DND-41 (cell line): ENCODE data around the gene DENND1A.

Experiments
- ATAC-seq: fragments of 200-7000 bp; cut with Tn5 transposase; 3 replicates; pipeline ENCODE4 v1.9.1; 2021; ENCODE audit warnings: low read depth; ENCODE audit not compliant: insufficient read depth
- DNase-seq: peaks from one replicate; pipeline ENCODE4 v3.0.0-alpha.2; 2020
- H2AFZ ChIP-seq: 2 replicates; pipeline ENCODE4 v1.6.0; 2012; ENCODE audit warnings: low read depth, low read length
- H3K27ac ChIP-seq: 2 replicates; pipeline ENCODE4 v1.5.1; 2012; ENCODE audit warnings: low read length, inconsistent platforms
- H3K27me3 ChIP-seq: fragments of 200-600 bp; sonication (generic); 2 replicates; pipeline ENCODE4 v1.6.0; 2012; ENCODE audit warnings: low read length, mild to moderate bottlenecking, inconsistent platforms; ENCODE audit not compliant: insufficient read depth, poor library complexity
- H3K36me3 ChIP-seq: 2 replicates; pipeline ENCODE4 v1.5.1; 2012; ENCODE audit warnings: low read length, inconsistent platforms; ENCODE audit not compliant: insufficient read depth
- H3K4me1 ChIP-seq: 2 replicates; pipeline ENCODE4 v1.5.1; 2012; ENCODE audit warnings: mild to moderate bottlenecking, low read length; ENCODE audit not compliant: insufficient read depth
- H3K4me2 ChIP-seq: 2 replicates; pipeline ENCODE4 v1.6.0; 2012; ENCODE audit warnings: mild to moderate bottlenecking, moderate library complexity, low read length, inconsistent platforms; ENCODE audit not compliant: insufficient read depth
- H3K4me3 ChIP-seq, 2 experiments: fragments of 200-600 bp in 1 of 2; shearing (Covaris generic) in 1 of 2; 2 replicates each; pipeline ENCODE4 v1.5.1; 2012 to 2016; ENCODE audit warnings: inconsistent platforms in 2 of 2, low read length in 2 of 2, mild to moderate bottlenecking in 2 of 2, low read depth in 1 of 2, moderate library complexity in 1 of 2
- H3K79me2 ChIP-seq: 2 replicates; pipeline ENCODE4 v1.6.0; 2012; ENCODE audit warnings: low read length, inconsistent platforms; ENCODE audit not compliant: insufficient read depth
- H3K9ac ChIP-seq: 2 replicates; pipeline ENCODE4 v1.6.0; 2012; ENCODE audit warnings: low read depth, mild to moderate bottlenecking, inconsistent platforms, low read length, moderate library complexity
- H3K9me3 ChIP-seq: 2 replicates; pipeline ENCODE4 v1.5.1; 2012; ENCODE audit warnings: low read length, moderate library complexity, mild to moderate bottlenecking, inconsistent platforms; ENCODE audit not compliant: insufficient read depth, severe bottlenecking
- H4K20me1 ChIP-seq: 2 replicates; pipeline ENCODE4 v1.6.0; 2012; ENCODE audit warnings: low read length; ENCODE audit not compliant: insufficient read depth
- CTCF ChIP-seq: IDR thresholded peaks from 2 replicates; pipeline ENCODE4 v1.5.1; 2012; ENCODE audit warnings: borderline replicate concordance, low read length, moderate library complexity, mild to moderate bottlenecking; ENCODE audit not compliant: poor library complexity, severe bottlenecking; ENCODE audit errors: extremely low read depth
- EZH2 ChIP-seq: IDR thresholded peaks from 3 replicates; pipeline ENCODE4 v1.6.1; 2012; ENCODE audit warnings: borderline replicate concordance, low read depth, mild to moderate bottlenecking, moderate library complexity, low read length, inconsistent platforms; ENCODE audit not compliant: severe bottlenecking

Gene DENND1A

GRCh38 chr9:123359546-123359945 is 570.4 kb downstream of the DENND1A start:
- H3K4me3 ChIP-seq: no peak overlapping the region
- H3K27me3 ChIP-seq: no peaks in the 10 kb centered on the region
- no peaks in the 10 kb centered on the region for H3K9me3 ChIP-seq
- H3K9ac ChIP-seq: no peak overlapping the region
- no peaks in the 10 kb centered on the region for H4K20me1 ChIP-seq
- DNase-seq (no peak), ATAC-seq (no peak)
- no peaks in the 10 kb centered on the region for H3K36me3 ChIP-seq
- H3K4me1 ChIP-seq: no peaks in the 10 kb centered on the region
- no peak overlapping the region for H3K4me2 ChIP-seq
- no peak for TF ChIP-seq EZH2
- no peak for TF ChIP-seq CTCF
- H3K79me2 ChIP-seq: no peaks in the 10 kb centered on the region
- H3K27ac ChIP-seq: no peak overlapping the region
- no peak overlapping the region for H2AFZ ChIP-seq

- Histone ChIP-seq H3K4me1 (no peaks in the 10 kb centered on the region), H3K9ac (no peak overlapping the region), H3K4me3 (no peak overlapping the region), H4K20me1 (no peaks in the 10 kb centered on the region), H2AFZ (no peak overlapping the region), H3K4me2 (no peak overlapping the region), H3K27ac (no peak overlapping the region), H3K9me3 (no peaks in the 10 kb centered on the region), H3K36me3 (no peaks in the 10 kb centered on the region), H3K79me2 (no peaks in the 10 kb centered on the region), H3K27me3 (no peaks in the 10 kb centered on the region)
- DNase-seq: no peak
- no peak for TF ChIP-seq EZH2
- no peak for TF ChIP-seq CTCF
- no peak for ATAC-seq
Observed at GRCh38 chr9:123359106-123359505, 570.8 kb downstream of the DENND1A start.

DNA sequence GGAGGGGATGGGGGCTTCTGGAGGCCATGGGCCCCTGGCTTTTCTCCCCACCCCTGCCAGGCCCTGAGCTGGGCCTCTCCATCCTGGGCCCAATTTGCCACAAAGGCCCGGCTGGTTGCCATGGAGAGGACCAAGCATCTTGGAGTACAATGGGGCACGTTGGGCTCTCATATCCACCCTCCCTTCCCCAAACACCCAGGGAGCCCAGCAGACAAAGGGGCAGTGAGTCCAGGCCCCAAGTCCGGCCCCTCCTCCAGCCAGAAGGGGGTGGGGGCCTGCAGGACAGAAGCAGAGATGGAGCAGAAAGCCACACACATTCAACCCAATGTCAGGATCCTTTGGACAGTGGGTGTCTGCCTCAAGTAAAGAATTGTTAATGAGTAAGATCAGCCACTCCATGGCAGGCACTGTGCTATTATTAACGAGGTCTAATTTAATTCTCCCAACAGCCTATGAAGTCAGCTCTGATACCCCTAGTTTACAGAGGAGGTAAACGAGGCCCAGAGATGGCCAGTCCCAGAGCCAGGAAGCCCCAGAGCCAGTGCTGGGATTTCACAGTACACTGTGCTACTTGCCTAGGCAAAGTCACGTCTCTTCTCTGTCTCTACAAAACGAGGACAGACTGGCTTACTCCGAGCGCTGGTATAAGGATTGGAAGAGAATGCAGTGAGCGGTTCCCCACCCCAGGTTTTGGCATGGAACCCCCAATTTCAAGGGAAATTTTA is 571.6 kb downstream of the DENND1A start:
- Histone ChIP-seq H3K79me2 (no peaks in the 10 kb centered on the region), H3K9ac (no peak overlapping the region), H4K20me1 (no peaks in the 10 kb centered on the region), H3K36me3 (no peaks in the 10 kb centered on the region), H3K9me3 (no peaks in the 10 kb centered on the region), H3K4me1 (0 out of 2 replicates have a peak, but pooled peaks cover 2% of the 10 kb centered on the region), H2AFZ (no peak overlapping the region), H3K27ac (no peak overlapping the region), H3K4me2 (no peak overlapping the region), H3K27me3 (no peaks in the 10 kb centered on the region), H3K4me3 (no peak overlapping the region)
- DNase-seq (no peak), ATAC-seq (no peak)
- TF ChIP-seq EZH2 (no peak), CTCF (no peak)

GRCh38 chr9:123357743-123358059 is 572.2 kb downstream of the DENND1A start:
- no peak overlapping the region for H3K9ac ChIP-seq
- DNase-seq (no peak), ATAC-seq (no peak)
- H4K20me1 ChIP-seq: no peaks in the 10 kb centered on the region
- no peak overlapping the region for H2AFZ ChIP-seq
- H3K4me3 ChIP-seq: no peak overlapping the region
- TF ChIP-seq CTCF (no peak), EZH2 (no peak)
- no peak overlapping the region for H3K4me2 ChIP-seq
- H3K36me3 ChIP-seq: no peaks in the 10 kb centered on the region
- no peaks in the 10 kb centered on the region for H3K9me3 ChIP-seq
- no peak overlapping the region for H3K27ac ChIP-seq
- H3K27me3 ChIP-seq: no peaks in the 10 kb centered on the region
- H3K4me1 ChIP-seq: 0 out of 2 replicates have a peak, but pooled peaks cover 2% of the 10 kb centered on the region
- no peaks in the 10 kb centered on the region for H3K79me2 ChIP-seq
